Endodermal cell (in vitro differentiated cells): ENCODE results near the gene FBXO8. TPM values are rescaled to one million over a fixed set of nuclear protein-coding genes. Genes with fewer than 3 reads are reported as not detected.

Experiments used
- DNase-seq: peaks from one replicate; pipeline ENCODE4 v3.0.0-alpha.2; 2017
- H3K27ac ChIP-seq: 2 replicates; pipeline ENCODE4 v1.5.1; 2013; ENCODE audit warnings: mild to moderate bottlenecking, low read depth, low read length, moderate library complexity
- H3K27me3 ChIP-seq: 2 replicates; pipeline ENCODE4 v1.6.1; 2013; ENCODE audit warnings: mild to moderate bottlenecking, low read length, moderate library complexity; ENCODE audit not compliant: insufficient read depth, control insufficient read depth, poor library complexity, severe bottlenecking
- H3K36me3 ChIP-seq: 2 replicates; pipeline ENCODE4 v1.7.0; 2013; ENCODE audit warnings: mild to moderate bottlenecking, low read length, moderate library complexity; ENCODE audit not compliant: control insufficient read depth, insufficient read depth
- H3K4me1 ChIP-seq: one replicate; pipeline ENCODE4 v1.7.0; 2013; ENCODE audit warnings: low read length; ENCODE audit not compliant: control insufficient read depth, insufficient read depth
- H3K4me3 ChIP-seq: 2 replicates; pipeline ENCODE4 v1.5.1; 2013; ENCODE audit warnings: mild to moderate bottlenecking, low read length, moderate library complexity
- H3K9ac ChIP-seq: 2 replicates; pipeline ENCODE4 v1.6.1; 2013; ENCODE audit warnings: mild to moderate bottlenecking, low read length, moderate library complexity; ENCODE audit not compliant: poor library complexity, severe bottlenecking; ENCODE audit errors: extremely low read depth
- H3K9me3 ChIP-seq: 2 replicates; pipeline ENCODE4 v1.6.1; 2013; ENCODE audit warnings: mild to moderate bottlenecking, low read length, moderate library complexity; ENCODE audit not compliant: control insufficient read depth
- H3K27ac Mint-ChIP-seq: 2 replicates; pipeline ENCODE4 v1.8.0; 2020; ENCODE audit warnings: mixed read lengths
- H3K27me3 Mint-ChIP-seq: 2 replicates; pipeline ENCODE4 v1.8.0; 2021; ENCODE audit warnings: mild to moderate bottlenecking, mixed read lengths; ENCODE audit not compliant: insufficient read depth
- H3K36me3 Mint-ChIP-seq: 2 replicates; pipeline ENCODE4 v1.8.0; 2020; ENCODE audit warnings: low read depth, mixed read lengths
- H3K4me1 Mint-ChIP-seq: 2 replicates; pipeline ENCODE4 v1.8.0; 2020; ENCODE audit warnings: mixed read lengths
- H3K4me3 Mint-ChIP-seq: 2 replicates; pipeline ENCODE4 v1.8.0; 2020; ENCODE audit warnings: mild to moderate bottlenecking, moderate library complexity, mixed read lengths
- H3K9me3 Mint-ChIP-seq: 2 replicates; pipeline ENCODE4 v1.8.0; 2020; ENCODE audit warnings: mild to moderate bottlenecking, mixed read lengths
- WGBS, 2 experiments: methylation state at CpG; one replicate each; pipeline versions ENCODE4 v1.1.5 to v1.1.7; 2013; ENCODE audit warnings: missing lambda C conversion rate in 2 of 2, mixed read lengths in 1 of 2; ENCODE audit not compliant: insufficient coverage in 1 of 2, insufficient read length in 1 of 2; 5-methylcytosine and 5-hydroxymethylcytosine counted together
- total RNA-seq, 2 donors: library from RNA; stranded (reverse); fragmentation: NEBNext Ultra II Directional in 1 of 2; extraction: Animal tissue kit (Norgen Biotek cat#: 25700) in 1 of 2; gene quantifications; 2 replicates in 1 of 2; 3 replicates in 1 of 2; pipeline ENCODE4 v1.2.1, GENCODE V29; 2021
- TF ChIP-seq, protein P1 (sequence below): fragments of 200-600 bp; sonication (generic); conservative IDR thresholded peaks from 2 replicates; pipeline ENCODE4 v1.5.0; 2021; ENCODE audit warnings: antibody characterized with exemption, mild to moderate bottlenecking

The FBXO8 gene
- total RNA-seq, 2 donors from 2014 or later, result 9.4 to 9.8 TPM

DNA sequence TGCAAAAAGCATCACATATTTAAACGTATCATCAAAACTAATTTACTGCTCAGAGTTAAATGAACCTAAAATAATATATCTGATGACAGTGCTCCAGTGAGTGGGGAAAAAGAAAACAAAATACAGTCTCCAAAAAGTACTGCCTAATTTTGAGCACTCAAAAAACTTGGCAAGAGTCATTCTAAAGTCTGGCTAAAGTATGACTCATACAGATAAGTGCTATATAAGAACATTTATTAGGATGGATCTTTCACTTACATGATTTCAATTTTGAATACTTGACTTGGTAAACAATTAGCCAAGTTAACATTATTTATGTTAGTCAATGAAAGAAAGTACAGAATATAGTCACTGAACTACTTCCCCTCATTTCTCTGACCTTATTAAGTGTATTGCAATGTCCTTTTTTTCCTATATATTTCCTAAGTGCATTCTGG lies 27.2 kb downstream of the FBXO8 start:
- TF ChIP-seq, protein P1, sequence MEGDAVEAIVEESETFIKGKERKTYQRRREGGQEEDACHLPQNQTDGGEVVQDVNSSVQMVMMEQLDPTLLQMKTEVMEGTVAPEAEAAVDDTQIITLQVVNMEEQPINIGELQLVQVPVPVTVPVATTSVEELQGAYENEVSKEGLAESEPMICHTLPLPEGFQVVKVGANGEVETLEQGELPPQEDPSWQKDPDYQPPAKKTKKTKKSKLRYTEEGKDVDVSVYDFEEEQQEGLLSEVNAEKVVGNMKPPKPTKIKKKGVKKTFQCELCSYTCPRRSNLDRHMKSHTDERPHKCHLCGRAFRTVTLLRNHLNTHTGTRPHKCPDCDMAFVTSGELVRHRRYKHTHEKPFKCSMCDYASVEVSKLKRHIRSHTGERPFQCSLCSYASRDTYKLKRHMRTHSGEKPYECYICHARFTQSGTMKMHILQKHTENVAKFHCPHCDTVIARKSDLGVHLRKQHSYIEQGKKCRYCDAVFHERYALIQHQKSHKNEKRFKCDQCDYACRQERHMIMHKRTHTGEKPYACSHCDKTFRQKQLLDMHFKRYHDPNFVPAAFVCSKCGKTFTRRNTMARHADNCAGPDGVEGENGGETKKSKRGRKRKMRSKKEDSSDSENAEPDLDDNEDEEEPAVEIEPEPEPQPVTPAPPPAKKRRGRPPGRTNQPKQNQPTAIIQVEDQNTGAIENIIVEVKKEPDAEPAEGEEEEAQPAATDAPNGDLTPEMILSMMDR, result no peak
- Mint-ChIP-seq H3K9me3 (no peaks in the 10 kb centered on the region), H3K4me1 (peaks cover 21% of the 10 kb centered on the region), H3K27me3 (no peaks in the 10 kb centered on the region), H3K4me3 (no peak overlapping the region), H3K36me3 (no peaks in the 10 kb centered on the region), H3K27ac (peak overlapping the region; percentile 72)
- H3K27ac ChIP-seq, result no peak overlapping the region
- H3K9me3 ChIP-seq, result no peaks in the 10 kb centered on the region
- peaks cover 7% of the 10 kb centered on the region for H3K4me1 ChIP-seq
- no peak overlapping the region for H3K4me3 ChIP-seq
- no peak for DNase-seq
- H3K27me3 ChIP-seq, result no peaks in the 10 kb centered on the region
- H3K36me3 ChIP-seq, result no peaks in the 10 kb centered on the region
- no peak overlapping the region for H3K9ac ChIP-seq
- WGBS, 2 experiments, result 100% methylated on average over 1 of the region's 1 CpG; no CpG with 5 or more reads in 1 of the 2 experiments

- H3K36me3 Mint-ChIP-seq, result no peaks in the 10 kb centered on the region
- H3K9me3 ChIP-seq, result no peaks in the 10 kb centered on the region
Measured at GRCh38 chr4:174255786-174256185, 27.7 kb downstream of the FBXO8 start.

GRCh38 chr4:174255374-174255773 lies 28.1 kb downstream of the FBXO8 start:
- H3K4me3 ChIP-seq, result no peak overlapping the region
- no peak for DNase-seq
- Mint-ChIP-seq H3K36me3 (no peaks in the 10 kb centered on the region), H3K4me1 (peaks cover 21% of the 10 kb centered on the region), H3K27ac (no peak overlapping the region), H3K9me3 (no peaks in the 10 kb centered on the region), H3K4me3 (no peak overlapping the region), H3K27me3 (no peaks in the 10 kb centered on the region)
- no peaks in the 10 kb centered on the region for H3K9me3 ChIP-seq
- peaks cover 7% of the 10 kb centered on the region for H3K4me1 ChIP-seq
- no peak overlapping the region for H3K27ac ChIP-seq
- H3K27me3 ChIP-seq, result no peaks in the 10 kb centered on the region
- TF ChIP-seq, protein P1, result no peak
- H3K9ac ChIP-seq, result no peak overlapping the region
- H3K36me3 ChIP-seq, result no peaks in the 10 kb centered on the region
- no CpG with 5 or more reads among the region's 1 CpG for WGBS, 2 experiments

More at GRCh38 chr4:174255786-174256185, 27.7 kb downstream of the FBXO8 start:
- Histone ChIP-seq H3K4me3 (no peak overlapping the region), H3K27ac (no peak overlapping the region), H3K36me3 (no peaks in the 10 kb centered on the region), H3K9ac (no peak overlapping the region), H3K27me3 (no peaks in the 10 kb centered on the region), H3K4me1 (peaks cover 7% of the 10 kb centered on the region)
- TF ChIP-seq, protein P1, result no peak
- Mint-ChIP-seq H3K4me3 (no peak overlapping the region), H3K4me1 (peaks cover 21% of the 10 kb centered on the region), H3K9me3 (no peaks in the 10 kb centered on the region), H3K27ac (no peak overlapping the region), H3K27me3 (no peaks in the 10 kb centered on the region)
- no peak for DNase-seq
- WGBS, 2 experiments, result 93% methylated on average over 5 of the region's 5 CpGs; no CpG with 5 or more reads in 1 of the 2 experiments
